ENCODE measurements around the gene SMG6.

- TF ChIP-seq EZH2phosphoT487 (IDR thresholded peaks at IDR 0.05; ENCODE audit: insufficient read depth, low read depth) (no peak), EZH2 (IDR thresholded peaks at IDR 0.05; ENCODE audit: insufficient read depth, poor library complexity, severe bottlenecking) (no peak)
These were observed 280.3 kb downstream of the SMG6 start for GRCh38 chr17:2023256-2023655.
